GM11168 (cell line): Measurements from ENCODE around the gene ZCWPW1.
"Not testable (repeated sequence)": the region's sequence is repeated elsewhere in the genome, so short reads cannot be mapped to it uniquely, and the experiment has no call there.

Source experiments
- in situ Hi-C: fragments of 300-500 bp; cut with MboI; formaldehyde crosslinking; loops from one replicate; pipeline ENCODE4 v1.12.0; 2022; ENCODE audit warnings: low sequenced_read_pairs; ENCODE audit not compliant: unreplicated experiment

The ZCWPW1 gene

GRCh38 chr7:100407285-100408180, 21.0 kb downstream of the ZCWPW1 start:
- in situ Hi-C loops, result loop anchor here (5.0 to 10.0 kb wide), 2 partner anchors 35 to 53 kb away; partner anchors contain the start of genes PILRA and PILRB

- in situ Hi-C loops, result loop anchor here (5.0 to 10.0 kb wide), 2 partner anchors 34 to 52 kb away; partner anchors contain the start of genes PILRA and PILRB
Observed at GRCh38 chr7:100406767-100407166, 21.7 kb downstream of the ZCWPW1 start.

GRCh38 chr7:100402241-100402640, 26.3 kb downstream of the ZCWPW1 start:
- in situ Hi-C loops, result loop anchor here (10.0 kb wide), 1 partner anchor 47 kb away; the partner anchor contains the start of gene PILRB

GRCh38 chr7:100401811-100402210, 26.7 kb downstream of the ZCWPW1 start:
- in situ Hi-C loops, result loop anchor here (10.0 kb wide), 1 partner anchor 47 kb away; the partner anchor contains the start of gene PILRB

GRCh38 chr7:100400656-100401055, 27.8 kb downstream of the ZCWPW1 start:
- in situ Hi-C loops, result loop anchor here (10.0 kb wide), 1 partner anchor 46 kb away; the partner anchor contains the start of gene PILRB

- in situ Hi-C loops, result loop anchor here (10.0 kb wide), 1 partner anchor 45 kb away; the partner anchor contains the start of gene PILRB
Observed at GRCh38 chr7:100400041-100400440, 28.5 kb downstream of the ZCWPW1 start.

- in situ Hi-C loops, result no loop called here
Observed at GRCh38 chr7:100398239-100398638, 30.3 kb downstream of the ZCWPW1 start.

- in situ Hi-C loops, result no loop called here
Observed at GRCh38 chr7:100397315-100398081, 31.0 kb downstream of the ZCWPW1 start.

- in situ Hi-C loops, result no loop called here
Observed at GRCh38 chr7:100396421-100396982, 32.0 kb downstream of the ZCWPW1 start.

GRCh38 chr7:100394077-100394476, 34.4 kb downstream of the ZCWPW1 start:
- in situ Hi-C loops, result no loop called here

- in situ Hi-C loops, result no loop called here
Observed at GRCh38 chr7:100393233-100393905, 35.1 kb downstream of the ZCWPW1 start.

- in situ Hi-C loops, result no loop called here
Observed at GRCh38 chr7:100390286-100391009, 38.1 kb downstream of the ZCWPW1 start.

- in situ Hi-C loops, result no loop called here
Observed at GRCh38 chr7:100389437-100390088, 38.9 kb downstream of the ZCWPW1 start.

GRCh38 chr7:100387695-100388094, 40.8 kb downstream of the ZCWPW1 start:
- in situ Hi-C loops, result no loop called here

GRCh38 chr7:100386940-100387339, 41.6 kb downstream of the ZCWPW1 start:
- in situ Hi-C loops, result no loop called here

GRCh38 chr7:100384628-100385294, 43.7 kb downstream of the ZCWPW1 start:
- in situ Hi-C loops, result no loop called here

GRCh38 chr7:100382234-100382853, 46.2 kb downstream of the ZCWPW1 start:
- in situ Hi-C loops, result not testable (repeated sequence)
